ENCODE results near the gene LSAMP.

The LSAMP gene

DNA sequence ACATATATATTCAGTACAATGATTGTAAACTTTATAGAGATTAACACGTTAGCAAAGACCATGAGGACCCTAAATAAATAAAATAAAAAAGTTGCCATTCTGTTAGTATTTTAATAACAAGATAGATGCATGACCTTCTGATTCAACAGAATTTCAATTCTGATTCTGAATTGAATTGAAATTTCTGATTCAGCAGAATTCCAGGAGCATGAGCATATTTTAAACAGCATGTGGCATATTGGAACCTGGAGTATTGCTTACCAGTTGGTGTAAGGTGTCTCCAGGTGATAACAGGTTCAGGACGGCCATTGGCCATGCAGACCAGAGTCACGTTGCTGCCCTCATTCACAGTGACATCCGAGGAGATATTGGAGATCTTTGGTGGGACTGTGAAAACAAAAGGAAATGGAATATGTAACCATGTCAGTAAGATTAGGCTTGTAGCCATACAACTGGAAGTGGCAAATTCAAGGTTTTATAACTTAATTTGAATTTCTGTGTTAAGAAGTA lies 426.0 kb downstream of the LSAMP start:
- no peak for DNase-seq (ENCODE audit: low read depth in 2 of 2)

DNA sequence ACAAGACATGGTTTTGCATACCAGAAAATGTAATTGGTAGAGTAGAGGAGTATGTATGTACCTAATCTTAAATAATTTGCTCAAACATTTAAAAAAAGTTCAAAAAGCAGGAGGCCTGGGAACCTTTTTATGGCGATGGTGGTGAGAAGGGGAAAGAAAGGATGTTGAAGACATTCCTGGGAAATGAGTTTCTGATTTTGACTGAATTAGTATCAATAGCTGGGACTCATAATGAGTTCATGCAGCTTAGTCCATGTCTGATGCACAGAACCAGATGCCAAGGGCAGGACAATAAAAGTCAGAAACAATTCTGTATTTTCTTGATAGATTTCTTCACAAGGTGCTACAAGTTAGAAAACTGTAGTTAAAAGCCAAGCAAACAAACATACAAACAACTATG lies 426.6 kb downstream of the LSAMP start:
- no peak for DNase-seq (ENCODE audit: low read depth in 2 of 2)

DNA sequence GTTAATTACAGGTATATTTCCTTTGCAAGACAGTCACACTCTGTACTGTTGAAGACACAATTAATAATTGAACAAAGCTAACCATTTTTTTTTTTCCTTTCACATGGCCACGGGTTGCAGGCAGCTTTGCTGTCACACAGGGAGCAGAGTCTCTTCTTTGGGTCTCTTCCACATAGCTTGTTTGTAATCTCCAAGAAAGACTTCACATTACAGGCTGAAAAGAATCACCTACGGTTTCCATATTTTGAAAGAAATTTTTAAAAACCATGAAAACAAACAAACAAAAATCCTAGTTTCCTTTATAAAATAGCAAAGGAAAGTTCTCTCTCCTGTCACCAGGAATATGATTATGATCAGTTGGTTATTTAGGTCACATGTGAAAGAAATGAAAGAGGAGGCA lies 429.4 kb downstream of the LSAMP start:
- no peak for DNase-seq (ENCODE audit: low read depth in 2 of 2)

DNA sequence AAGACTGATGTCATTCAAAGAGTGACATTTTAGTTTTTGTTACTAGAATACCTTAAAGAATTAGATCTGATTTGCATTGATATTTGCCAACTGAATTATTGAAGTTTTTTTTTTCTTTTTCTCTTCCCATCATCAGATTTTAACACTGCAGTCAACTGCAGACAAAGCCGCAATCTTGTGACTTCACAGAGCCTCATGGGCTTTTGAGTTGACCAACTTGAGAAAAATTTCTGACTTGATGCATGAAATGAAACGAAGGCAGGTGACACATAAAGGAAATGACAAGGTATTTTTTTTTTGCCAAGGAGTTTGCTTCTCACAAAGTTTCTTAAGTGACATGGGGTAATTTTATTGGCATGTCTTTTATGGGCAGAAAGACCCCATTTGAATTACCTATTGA lies 438.3 kb downstream of the LSAMP start:
- DNase-seq (ENCODE audit: low read depth in 2 of 2): no peak

DNA sequence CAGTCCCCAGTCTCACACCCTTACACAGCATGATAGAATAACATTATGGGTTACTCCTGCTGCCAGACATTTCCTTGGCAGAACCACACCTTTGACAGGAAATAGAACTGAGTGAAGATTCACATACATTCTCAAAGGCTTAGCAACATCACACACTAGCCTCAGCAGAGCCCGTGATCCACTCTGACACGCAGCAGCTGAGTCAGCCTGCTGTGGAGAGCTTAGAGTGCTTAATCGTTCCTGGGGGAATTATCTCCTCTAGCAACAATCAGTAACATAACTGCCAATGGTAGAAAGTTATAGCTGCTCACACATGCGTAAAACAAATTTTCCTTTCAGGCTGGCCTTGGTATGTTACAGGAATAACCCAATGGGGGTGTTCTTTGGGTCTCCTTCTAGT lies 439.9 kb downstream of the LSAMP start:
- peak; percentile 94 to 97 for DNase-seq (ENCODE audit: low read depth in 2 of 2)

DNA sequence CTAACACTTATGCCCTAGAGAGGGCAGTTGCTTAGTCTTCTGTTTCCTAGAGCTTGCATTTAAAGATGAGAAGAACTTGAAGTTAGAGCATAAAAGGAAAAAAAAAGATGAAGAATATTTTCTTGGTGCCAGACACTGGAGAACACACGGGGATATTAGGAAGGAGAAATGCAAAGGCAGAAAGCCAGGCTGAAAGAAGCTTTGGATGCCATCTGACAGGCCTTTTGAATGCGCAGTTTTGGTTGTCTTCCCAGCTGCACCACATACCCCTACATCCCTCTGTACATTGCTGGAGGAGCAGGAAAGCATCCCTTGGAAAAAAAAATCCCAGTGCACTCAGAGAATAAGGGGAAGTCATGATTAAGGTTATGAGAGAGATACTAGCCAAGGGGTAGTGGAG lies 443.1 kb downstream of the LSAMP start:
- DNase-seq (ENCODE audit: low read depth in 2 of 2): no peak

DNA sequence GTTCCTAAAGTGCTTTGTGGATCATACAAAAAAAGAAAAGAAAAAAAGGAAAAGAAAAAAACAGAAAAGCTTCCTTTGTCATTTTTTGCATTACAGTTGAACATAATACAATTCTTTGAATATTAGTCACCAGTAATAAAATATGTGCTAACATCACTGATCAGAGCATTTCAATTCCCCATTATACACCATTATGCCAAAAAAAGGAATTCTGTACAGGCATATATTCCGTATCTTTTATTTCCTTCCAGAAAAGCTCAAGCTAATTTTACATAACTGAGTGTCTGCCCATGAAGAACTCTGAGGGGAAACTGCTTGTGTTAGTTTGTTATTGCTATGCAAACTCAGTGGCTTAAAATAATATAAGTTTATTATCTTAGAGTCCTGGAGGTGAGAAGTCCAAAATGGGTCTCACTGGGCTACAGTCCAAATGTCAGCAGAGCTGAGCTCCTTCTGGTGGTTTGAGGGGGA lies 444.1 kb downstream of the LSAMP start:
- DNase-seq (ENCODE audit: low read depth in 2 of 2): peak in 1 of 2 experiments; percentile 19

DNA sequence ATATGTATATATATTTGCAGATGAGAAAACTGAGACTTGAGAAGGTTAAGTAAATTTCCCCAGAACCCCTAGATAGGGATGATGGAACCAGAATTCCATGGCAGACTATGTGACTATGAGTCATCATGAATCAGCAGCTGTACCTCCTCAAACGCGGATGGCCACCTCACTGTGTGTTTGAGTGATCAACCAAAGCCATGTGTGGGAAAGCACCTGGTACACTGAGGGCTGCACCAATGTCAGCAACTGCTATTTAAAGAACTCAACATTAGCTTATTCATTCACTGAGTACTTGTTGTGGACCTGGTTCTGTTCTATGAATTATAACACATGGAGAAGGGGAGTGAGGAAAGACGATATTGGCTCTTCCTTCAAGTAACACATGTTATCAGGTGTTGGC lies 445.0 kb downstream of the LSAMP start:
- peak; percentile 64 to 65 for DNase-seq (ENCODE audit: low read depth in 2 of 2)

DNA sequence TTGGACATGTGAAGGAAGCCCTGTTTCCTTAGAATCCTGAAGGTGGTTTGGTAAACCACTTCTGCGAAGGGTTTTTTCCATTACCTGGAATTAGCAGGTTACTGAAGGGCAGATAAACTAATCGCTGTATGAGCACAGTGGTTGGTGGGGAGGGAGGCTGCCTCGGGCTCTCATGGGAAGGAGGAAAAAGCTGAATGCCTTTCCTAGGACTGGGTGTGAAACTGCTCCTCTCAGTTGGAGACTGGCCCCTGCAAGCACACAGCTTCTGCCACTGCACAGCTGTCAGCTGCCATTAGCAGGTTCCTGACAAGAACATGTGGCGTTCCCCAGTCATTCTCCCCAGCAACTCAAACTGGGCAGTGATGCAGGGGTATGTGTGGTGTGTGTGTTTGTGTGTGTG lies 445.7 kb downstream of the LSAMP start:
- no peak for DNase-seq (ENCODE audit: low read depth in 2 of 2)

DNA sequence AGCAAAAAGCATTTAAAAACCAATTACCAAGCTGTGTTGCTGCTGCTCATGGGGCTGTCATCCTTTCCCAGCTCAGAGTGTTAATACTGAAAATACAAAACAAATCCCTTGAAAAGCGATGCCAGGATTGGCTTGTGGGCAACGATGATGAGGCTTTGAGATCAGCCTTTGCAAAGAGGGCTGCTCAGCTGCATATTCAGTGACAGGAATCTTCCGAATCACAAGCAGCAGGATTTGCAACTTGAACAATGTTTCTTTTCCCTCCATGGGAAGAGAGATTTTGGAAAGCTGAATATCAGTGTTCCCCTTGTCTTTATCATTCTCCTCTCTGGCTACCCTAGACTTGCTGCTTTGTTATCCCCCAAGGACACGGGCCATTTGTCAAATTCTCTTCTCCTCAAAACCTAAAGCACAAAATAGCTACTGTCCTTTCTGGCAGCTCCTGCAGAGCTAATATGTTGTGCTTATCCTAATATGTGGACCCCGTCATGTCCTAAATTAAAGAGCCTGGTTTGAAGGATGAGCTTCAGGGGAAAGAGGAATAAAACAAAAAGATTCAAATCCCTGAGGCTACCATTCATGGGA lies 446.2 kb downstream of the LSAMP start:
- no peak for DNase-seq (ENCODE audit: low read depth in 2 of 2)

DNA sequence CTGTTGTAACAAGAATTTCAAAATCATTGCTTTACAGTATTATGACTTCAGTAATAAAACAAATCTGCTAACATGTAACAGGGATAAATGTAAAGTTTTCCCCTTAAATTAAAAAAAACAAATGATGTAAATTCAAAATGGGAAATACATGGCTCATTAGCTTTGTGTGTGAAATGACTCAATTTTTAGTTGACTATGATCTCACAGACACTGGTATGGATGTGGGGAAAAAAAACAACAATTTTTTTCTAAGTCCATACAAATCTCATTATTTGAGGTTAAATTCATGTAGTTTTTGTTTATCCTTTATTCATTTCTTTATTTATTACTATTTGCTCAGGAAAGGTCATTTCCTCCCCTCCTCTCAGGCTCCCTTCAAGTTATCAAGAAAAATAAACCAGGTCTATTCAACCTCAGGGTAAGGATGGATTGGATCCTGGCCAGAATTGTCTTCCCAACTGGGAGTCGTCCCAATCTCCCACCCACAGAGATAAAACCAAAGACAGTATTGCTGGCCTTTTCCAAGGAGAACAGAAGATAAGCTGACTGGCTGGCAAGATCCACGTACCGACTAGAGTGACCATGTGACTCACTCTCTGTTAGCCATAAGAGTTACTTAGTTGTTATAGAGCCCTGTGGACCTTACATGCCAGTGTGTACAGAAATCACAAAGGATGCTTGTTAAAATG lies 448.7 kb downstream of the LSAMP start:
- DNase-seq (ENCODE audit: low read depth in 2 of 2): no peak

DNA sequence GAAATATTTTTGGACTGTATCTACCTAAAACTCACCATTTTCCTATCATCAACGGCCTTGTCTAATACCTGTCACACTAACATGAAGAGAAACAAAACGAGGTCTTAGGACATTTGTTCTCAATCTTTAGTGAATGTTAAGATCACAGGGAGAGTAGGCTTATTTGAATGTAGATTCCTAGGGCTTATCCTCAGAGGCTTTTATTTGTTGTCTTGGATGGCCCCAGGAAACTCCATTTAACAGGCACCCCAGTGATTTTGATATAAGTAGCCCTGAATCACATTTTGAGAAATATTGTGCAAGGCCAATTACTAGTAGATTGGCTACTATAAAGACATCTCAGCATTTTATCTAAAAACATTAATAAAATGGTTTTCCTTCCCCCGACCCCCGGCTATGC lies 454.6 kb downstream of the LSAMP start:
- DNase-seq (ENCODE audit: low read depth in 2 of 2): no peak

DNA sequence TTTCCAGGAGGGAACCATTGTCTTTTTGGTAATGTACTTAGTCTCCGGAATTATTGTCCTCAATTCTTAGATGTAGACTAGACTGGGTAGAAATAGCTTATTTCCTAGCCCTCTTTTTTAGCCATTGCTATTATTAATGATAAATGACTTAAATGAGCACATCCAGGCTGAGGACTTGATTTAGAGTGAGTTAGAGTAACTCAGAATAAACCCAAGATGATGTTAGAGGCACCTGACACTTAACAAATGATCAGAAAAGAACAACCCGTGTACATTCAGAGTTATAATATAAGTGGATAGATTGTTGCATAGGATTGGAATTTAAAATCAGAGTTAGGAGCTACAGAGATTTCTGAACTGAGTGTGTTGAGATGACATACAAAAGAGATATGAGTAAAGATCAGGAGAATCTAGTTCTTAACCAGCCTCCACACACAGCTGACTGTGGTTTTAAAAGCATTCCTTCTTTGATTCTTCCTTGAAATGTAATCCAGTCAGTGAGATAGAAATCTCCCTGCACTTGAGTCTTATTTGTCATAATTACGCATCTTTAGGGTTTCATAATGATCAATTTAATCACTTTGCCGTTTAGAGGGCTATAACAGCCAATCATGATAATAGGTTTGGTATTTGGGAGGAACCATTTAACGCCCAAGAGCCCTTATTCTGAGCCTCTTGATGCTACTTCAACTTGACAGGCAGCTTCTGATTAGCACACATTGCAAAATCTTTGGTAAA lies 455.4 kb downstream of the LSAMP start:
- DNase-seq (ENCODE audit: low read depth in 2 of 2): peak; percentile 56 to 64

DNA sequence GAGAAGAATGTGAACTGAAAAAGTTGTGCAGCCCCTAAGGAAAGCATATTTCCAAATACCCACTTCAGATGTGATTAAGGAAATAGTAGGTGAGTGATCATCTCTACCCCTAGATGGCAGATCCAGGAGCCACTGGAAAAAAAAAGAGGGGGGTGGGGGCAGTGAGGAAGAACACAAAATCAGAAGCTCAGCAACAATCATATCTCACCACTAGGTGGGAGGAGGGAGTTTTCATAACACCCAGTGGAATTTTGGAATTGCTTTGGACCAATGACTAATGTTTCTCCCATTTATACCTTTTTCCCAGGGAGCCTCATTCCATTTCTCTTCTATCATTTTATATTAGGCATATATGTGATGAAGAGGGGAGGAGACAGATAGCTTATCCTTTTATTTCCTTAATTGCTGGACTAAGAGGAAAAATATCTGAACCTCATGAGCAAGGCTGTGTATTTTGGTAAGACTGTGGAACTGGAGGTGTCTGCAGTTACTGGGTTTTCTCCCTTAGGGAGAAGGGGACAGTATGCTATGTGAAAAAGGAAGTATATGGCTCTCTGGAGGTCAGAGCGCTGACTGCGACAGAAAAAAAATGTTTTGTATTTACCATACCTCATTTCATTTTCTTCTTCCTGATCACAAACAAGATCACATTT lies 458.6 kb downstream of the LSAMP start:
- no peak for DNase-seq (ENCODE audit: low read depth in 2 of 2)

DNA sequence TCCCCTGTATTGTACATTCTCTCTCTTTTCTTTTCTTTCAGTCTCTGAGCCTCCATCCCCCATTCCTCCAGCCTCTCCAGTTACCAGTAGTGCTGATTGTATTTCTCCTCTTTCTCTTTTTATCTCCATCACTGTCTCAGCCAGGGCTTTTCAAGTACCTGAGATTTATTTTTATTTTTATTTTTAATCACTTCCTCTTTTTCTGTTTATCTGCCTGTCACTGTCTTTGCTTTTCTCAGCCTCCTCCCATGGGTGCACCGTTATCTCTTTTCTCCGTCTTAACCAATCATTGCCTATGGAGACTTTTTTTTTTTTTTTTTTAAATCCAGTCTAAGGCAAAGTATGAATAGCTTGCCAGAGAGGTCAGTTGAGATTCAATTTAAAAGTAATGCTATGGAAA lies 462.7 kb downstream of the LSAMP start:
- DNase-seq (ENCODE audit: low read depth in 2 of 2): no peak

DNA sequence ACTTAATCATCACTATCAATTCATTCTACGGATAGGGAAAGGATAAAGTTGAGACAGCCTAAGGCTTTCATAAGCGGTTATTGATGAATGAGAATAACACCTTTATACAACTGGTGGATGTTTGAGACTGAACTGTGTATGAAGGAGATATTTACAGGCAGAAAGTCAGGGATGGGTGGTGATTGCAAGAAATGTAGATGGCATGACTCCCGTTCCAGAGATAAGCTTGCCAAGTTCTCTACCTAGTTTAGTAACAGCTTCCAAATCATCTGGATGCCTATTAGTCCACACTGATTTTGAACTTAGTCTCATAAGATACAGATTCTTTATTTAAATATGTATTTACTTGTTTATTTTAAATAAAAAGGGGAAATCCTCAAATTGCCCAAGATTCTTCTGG lies 463.2 kb downstream of the LSAMP start:
- no peak for DNase-seq (ENCODE audit: low read depth in 2 of 2)

DNA sequence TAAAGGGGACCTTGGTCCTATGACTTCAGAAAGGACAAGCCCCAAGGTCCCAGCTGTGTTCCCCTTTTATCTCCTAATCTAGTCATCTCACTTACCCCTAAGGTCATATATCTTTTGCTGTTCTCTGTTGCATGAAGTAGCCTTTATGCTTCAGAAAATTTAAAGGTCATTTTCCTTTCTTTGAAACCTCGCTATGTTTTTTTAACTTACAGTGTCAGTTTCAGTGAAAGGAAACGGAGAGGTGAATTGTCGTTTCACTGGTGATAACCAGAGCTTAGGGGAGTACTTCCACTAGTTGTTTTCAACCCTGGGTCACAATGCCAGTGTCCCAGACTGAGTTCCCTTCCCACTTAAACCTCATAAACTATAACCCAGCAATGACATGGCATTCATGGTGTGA lies 464.6 kb downstream of the LSAMP start:
- DNase-seq (ENCODE audit: low read depth in 2 of 2): no peak

DNA sequence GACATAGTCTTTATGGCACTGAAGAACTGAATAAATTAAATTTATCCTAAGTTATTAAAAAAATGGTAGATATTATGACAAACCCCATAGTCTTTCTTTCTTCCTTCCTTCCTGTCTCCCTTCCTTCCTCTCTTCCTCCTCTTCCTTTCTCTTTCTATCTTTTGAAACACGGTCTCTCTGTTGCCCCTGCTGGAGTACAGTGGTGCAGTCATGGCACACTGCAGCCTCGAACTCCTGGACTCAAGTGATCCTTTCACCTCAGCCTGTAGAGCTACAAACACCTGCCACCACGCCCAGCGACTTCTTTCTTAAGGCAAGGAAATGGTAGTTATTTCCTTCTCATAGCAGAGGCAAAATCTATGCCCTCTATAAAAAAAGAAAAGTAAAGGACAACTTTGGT lies 467.4 kb downstream of the LSAMP start:
- no peak for DNase-seq (ENCODE audit: low read depth in 2 of 2)

DNA sequence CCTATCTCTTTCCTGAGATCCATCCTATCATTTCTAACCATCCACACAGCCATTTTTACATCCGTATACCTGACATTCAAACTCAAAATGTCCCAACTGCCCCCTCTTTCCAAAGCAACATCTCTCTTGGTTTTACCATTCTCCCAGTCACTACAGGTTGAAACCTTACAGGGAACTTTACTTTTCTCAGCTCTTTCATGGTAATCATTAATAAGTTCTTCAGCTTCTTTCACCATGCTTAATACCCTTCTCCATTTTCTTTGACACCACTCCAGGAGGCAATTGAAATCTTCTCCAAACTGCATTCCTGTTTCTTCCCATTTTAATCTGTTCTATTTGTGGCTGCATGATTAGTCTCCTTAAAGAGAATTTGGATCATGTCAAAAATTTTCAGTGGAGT lies 469.5 kb downstream of the LSAMP start:
- DNase-seq (ENCODE audit: low read depth in 2 of 2): no peak

DNA sequence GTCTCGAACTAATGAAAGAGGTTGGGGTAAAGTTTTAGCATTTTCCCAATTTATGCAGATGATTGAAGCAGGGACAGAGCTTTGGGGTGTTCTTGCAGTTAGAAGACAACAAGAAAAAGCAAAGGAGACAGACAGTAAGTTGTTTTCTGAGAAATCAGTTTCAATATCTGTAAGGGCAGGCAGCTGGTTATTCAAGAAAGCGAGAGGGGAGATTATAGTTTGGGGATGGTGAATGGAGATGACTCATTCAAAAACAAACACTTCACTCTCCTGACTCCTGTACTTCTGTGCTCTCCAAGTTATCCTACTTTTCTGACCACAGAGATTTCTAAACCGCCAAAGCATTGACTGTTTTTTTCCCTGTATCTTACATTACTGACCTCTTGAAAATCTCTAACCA lies 469.9 kb downstream of the LSAMP start:
- peak; percentile 34 to 42 for DNase-seq (ENCODE audit: low read depth in 2 of 2)

DNA sequence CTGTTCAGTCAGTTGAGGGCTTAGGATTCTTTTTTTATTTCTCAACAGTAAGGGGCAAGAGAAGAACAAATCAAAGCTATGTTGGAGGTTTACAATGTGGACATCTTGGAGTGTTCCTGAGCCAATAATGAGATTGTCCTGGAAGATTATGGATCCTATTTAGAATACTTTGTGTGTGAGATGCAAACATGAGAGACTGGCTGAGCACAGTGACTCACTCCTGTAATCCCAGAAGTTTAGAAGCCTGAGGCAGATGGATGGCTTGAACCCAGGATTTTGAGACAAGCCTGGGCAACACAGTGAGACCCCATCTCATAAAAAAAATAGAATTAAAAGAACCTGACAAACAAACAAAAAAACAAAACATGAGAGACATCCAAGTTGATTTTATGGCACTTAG lies 470.3 kb downstream of the LSAMP start:
- DNase-seq (ENCODE audit: low read depth in 2 of 2): no peak

DNA sequence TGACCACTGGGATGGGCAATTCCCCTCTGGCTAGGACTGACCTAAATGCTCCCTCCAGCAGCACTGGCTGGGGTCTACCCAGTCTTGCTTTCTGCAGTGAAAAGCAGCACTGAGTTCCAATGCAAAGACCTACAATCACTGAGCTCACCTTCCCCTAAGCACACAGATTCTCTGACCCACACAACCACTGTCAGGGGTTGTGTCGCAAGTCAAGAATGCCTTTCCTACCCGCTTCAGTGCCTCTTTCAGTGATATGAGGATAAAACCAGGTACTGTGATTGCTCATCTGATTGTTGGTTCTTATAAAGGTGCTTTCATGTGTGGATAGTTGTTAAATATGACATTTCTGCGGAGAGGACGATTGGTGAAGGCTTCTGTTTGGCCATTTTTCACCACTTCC lies 476.4 kb downstream of the LSAMP start:
- DNase-seq (ENCODE audit: low read depth in 2 of 2): no peak
